HG03095 (cell line): Measurements from ENCODE around the gene AGAP3.
A peak's percentile ranks its signal among the peaks of the same experiment; 100 is the strongest.

Experiments used
- ATAC-seq: cut with Tn5 transposase; IDR thresholded peaks from one replicate; pipeline ENCODE4 v1.9.1; 2021; ENCODE audit warnings: moderate library complexity; ENCODE audit not compliant: unreplicated experiment

The AGAP3 gene

DNA sequence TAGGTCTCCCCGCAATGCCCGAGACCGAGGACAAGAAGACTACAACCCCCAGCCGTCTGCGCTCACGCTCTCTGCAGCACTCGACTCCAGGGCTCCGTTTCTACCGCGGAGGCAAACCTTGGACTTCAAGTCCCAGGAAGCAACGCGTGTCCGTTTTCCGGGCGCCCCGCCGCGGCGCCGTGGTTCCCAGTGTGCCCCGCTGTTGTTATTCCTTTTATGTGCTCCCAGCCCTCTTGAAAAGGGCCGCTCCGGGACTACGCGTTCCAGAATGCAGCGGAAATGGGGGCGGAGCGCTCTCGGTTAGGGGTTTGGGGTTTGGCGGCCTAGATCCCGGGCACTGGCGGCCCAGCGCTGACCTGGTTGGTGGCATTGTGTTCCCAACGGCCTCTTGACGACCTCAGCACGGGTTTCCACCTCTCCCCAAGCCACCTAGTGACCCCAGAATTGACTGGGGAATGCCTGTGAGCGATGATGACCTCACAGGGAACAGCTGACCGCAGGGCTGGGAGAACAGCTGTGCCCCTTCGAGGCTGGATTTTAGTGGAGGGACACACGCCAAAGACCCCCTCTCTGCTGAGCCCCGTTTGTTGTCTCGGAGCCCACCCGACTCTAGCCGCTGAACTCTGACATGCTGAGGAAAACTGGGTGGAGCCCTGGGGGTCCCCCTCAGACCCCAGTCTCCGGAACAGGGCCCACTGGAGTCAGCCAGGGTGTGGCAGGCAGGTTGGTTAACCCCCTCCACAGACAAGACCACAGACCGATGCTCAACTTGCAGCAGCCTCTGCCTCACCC is 28.1 kb upstream of the AGAP3 start:
- ATAC-seq, result peak; percentile 89

DNA sequence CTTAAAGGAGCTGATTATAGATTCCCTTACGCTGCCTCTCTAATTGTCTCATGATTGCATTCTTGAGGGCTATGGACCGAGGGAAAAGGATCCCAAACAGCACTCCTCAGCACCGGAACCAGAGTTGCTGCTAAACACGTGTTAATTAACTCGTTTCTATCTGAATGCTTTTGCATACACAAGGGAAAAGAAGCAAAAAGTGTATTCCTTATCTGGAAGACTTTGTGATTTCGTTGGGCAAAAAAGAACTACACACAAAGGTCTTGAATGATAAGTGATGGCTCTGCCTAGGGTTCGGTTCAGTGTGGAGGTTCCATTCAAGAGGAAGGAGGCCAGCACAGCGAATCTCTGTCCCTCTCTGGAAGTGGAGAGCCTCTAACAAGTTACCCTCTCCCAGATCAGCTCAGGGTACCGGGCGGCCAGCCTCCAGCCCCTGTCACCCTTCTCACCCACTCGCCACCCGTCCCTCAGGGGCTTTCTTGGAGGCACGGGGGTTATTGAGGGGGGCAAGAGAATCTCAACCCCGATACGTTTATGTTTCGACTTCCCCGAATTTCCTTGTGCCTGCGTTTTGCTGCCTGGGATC is 27.4 kb upstream of the AGAP3 start:
- ATAC-seq, result no peak

DNA sequence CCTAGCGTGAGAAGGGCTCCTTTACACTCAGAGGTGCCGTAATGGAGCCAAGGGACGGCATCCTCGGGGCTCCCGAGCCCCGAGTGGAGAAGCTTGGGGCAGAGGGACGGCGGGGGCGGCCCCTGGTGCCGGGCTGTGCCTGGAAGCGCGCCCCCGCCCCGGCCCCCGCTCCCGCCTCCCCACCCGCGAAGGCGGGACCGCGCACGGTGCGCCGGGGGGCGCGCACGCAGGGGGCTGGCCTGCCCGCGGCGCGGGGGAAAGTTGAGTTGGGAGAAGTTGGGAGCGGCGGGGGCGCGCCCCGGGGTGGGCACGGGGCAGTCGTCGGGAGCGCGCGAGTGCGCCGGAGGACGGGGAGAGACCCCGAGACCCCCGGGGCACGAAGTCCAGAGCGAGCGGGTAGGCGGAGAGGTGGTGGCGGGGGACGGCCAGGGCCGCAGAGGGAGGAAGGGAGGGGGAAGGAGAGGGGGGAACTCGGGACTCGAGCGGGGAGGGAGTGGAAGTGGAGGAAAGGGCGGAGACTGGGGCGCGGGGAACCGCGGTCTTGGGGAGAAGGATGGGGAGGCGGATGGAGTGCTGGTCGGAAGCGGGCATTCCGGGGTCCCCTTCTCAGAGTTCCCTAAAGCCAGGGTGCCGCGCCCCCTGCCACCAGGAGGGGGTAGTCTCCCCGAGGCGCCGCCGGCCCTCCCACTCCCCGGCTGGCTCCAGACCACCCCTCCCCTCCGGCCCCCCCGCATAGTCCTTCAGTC is 26.7 kb upstream of the AGAP3 start, which contains the start of gene SLC4A2:
Gene SLC4A2 (plus strand): TSS at position 223 of the 746 bp plus-strand sequence. CDS start 2,399 bp downstream, outside the sequence.
- peak; percentile 26 for ATAC-seq

DNA sequence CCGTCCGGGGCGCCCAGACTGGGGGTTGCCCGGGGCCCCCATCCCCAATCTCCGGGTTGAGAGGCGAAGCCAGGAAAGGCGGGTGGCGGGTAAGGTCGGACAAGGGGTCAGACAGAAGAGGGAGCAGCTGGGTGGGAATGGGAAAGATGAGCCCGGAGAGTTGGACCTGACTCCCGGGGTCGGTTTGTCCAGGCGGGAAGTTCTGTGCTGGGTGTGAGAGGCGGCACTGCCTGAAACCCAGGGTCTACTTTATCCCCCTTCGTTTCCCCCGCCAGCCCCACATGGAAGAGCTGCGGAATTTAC is 26.2 kb upstream of the AGAP3 start:
- no peak for ATAC-seq

DNA sequence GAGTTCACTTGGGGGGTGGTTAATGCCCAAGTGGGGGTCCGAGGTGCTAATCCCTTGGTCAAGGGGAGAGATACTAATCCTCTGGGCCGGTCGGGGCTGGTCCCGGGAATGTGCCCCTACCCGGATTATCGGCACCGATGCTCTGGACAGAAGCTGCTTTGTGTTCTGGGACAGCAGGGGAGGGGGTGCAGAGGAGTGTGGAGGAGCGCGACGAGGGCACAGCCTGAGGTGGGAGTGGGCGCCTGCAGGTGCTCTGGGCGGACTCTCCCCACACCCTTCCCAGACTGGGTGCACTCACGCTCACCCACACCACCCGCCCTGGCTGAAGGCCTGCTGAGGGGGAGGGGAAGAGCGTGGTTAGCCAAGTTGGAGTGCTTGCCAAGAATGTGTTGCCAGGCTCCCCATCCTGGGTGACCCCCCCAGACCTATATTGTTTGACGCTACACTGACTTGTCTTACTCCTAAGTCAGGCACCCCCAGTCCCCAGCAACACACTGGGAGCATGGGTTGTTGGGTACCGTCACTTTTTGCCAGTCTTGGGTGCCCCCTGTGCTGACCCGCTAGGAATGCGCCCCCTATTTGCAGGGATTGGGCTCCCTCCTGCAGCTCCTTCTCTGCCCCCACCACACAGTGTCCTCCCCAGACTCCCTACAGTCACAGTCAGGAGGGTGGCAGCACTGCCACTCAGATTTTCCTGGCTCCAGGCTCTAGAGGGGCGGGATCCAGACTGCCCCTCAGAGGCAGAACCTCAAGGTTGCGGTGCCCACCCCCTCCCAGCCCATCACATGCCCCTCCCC is 25.7 kb upstream of the AGAP3 start:
- ATAC-seq, result no peak

DNA sequence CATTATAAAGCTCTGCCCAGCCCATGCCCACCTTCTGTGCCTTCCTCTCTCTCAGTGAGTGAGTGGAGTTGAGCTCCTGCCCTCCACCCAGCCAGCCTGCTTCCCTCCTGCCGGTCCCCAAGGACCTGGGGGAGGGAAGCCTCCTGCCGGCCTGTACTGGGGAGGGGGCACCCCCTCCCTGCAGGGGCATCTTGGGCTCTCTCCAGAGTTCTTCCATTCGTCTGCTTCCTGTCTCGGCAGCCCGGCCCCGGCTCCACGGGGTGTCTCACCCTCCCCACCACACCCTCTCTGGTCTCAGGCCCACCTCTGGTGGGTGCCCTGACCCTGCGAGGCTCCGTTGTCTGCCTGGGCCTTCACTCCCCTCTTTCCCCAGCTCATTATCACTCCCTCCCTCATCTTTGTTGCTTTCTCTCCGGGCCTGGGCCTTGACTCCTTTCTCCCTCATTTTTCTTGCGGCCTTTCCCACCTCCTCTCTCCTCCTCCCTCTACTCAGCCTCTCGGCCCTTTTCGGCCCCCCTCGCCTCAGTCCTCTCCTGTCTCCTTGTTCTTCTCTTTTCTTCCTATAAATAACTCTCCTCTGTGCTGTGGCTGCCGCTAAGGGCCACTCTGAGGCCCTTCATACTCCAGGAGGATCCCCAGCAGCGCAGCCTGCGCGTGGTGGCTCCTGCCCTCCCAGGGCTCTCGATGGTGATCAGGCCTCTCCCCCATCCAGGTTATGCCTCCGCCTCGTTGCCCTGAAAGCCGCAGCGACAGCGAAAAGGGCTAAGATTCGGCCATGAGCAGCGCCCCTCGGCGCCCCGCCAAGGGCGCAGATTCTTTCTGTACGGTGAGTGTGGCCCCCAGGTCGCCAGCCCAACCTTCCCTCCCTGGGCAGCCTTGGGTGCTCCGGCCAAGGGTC is 24.8 kb upstream of the AGAP3 start:
- no peak for ATAC-seq

DNA sequence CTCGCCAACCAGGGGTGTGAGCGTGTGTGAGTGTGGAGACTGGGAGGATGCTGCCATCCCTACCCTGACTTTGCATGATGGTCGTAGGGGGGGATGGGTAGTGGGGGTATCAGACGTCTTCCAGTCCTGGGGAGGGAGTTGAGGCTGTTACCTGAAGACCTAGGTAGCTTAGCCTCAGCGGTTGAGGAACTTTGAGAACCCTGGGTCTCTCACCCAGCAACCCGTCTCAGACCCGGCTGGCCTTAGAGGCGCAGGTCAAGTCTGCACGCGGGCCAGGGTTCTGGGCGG is 24.2 kb upstream of the AGAP3 start:
- ATAC-seq, result no peak

DNA sequence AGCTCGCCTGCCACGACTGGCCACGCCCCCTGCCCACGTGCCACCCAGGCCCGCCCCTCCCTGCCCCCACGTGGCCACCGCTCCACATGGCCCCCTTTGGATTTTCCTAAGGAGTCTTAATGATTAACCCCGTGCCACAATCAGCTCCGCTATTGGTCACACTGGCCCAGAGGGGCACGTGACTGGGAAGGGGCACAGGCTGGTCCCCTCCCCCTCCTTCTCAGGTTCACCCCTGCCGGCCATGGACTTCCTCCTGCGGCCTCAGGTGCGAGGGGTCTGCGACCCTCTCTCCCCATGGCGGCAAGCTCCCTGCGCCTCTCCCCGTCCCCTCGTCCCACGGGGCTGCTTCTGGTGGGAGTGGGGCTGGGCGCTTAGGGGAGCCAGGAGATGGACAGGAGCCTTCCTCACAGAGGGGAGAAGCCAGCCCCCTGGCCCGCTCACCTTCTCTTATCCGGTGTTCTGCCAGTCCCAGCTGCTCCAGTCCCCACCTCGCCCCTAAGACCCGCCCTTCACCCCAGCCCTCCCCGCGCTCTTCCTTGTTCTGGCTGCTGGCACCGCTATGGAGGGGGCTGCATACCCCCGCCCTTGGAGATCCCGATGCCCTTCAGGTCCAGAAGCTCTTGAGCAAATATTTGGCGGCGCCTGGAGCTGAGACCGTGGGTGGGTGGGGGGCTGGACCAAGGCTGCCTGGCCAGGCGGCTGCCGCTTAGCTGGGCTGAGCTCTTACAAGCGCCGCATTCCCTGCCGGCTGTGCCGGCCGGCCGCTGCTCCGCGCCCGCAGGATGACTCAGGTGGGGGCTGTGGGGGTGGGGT is 23.7 kb upstream of the AGAP3 start:
- ATAC-seq, result no peak

DNA sequence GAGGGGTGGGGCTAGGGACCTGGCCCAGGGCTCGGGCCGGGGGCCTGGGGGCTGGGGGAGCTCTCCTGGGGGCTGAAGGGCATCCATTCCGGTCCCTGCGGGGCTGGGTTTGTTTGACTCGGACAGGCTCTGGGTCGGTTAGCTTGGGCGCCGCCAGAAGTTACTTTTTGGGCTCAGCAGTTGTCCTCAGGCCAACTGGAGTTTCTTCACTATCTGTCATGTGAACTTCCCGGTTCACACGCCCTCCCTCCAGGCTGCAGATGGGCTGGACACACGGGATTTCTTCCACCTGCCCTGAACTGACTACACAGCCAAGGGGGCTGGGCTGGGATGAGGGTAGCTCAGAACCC is 23.1 kb upstream of the AGAP3 start:
- no peak for ATAC-seq

DNA sequence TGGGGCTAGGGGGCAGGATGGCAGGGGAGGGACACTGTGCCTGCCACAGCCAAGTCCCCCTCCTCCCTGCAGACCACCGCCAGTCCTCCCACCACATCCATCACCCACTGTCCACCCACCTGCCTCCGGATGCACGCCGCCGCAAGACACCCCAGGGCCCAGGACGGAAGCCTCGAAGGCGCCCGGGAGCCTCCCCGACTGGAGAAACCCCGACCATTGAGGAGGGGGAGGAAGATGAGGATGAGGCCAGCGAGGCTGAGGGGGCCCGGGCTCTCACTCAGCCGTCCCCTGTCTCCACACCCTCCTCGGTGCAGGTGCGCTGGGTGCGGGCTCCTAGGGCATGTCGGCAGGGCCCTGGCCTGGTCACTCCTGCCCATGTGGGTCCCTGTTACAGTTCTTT is 21.8 kb upstream of the AGAP3 start:
- ATAC-seq, result no peak

DNA sequence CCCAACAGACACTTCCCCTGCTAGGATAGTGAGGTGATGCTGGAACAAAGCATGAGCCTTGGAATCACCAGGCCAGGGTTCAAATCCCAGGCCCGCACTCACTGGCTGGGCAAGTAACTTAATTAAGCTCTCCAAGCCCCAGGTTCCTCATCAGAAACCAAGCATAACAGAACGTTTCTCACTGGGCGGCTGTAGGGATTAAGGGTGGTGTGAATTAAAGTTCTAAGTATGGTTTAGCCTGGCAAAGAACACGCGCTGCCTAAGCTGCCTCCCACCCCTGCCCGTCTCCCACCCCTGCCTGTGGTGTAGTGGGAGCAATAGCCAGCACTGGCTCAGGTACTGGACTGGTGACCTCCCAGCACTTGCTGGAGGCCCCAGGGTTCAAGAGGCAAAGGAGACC is 21.3 kb upstream of the AGAP3 start:
- ATAC-seq, result no peak

DNA sequence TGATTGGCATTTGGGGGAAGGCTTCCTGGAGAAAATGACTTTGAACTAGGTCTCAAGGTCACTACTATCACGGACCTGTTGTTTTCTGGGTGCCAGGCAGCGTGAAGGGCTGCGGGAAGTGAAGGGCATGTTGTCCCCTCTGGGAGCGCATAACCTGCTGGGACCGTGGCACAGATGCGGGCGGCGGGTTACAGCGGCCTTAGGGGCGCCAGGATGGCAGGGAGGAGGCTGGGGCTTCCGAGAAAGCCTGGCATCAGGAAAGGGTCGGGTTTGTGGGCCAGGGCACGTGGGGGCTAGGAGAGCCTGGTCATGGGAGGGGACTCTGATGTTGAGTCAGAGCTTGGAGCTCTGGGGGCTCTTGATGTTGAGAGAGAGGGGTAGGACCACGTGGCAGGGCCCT is 20.8 kb upstream of the AGAP3 start:
- no peak for ATAC-seq

DNA sequence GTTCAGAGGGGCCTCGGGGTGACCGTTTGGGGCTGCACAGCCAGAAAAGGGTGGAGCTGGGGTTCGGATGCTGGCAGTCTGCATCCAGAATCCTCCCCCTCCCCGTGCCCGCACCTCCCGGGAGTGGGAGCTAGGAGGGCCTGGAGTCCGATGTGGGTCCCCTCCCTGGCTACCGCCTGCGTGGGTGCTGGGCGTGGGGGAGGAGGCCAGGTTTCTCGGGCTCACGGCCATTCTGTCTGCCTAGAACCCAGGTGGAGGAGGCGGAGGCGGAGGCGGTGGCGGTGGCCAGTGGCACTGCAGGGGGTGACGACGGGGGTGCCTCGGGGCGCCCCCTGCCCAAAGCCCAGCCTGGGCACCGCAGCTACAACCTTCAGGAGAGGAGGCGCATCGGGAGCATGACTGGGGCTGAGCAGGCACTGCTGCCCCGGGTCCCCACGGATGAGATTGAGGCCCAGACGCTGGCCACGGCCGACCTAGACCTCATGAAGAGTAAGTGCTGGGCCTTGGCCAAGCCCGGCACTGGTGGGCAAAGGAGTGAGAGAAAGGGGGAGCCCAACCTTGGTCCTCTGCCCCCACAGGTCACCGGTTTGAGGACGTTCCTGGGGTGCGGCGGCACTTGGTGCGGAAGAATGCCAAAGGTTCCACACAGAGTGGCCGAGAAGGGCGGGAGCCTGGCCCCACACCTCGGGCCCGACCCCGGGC is 19.9 kb upstream of the AGAP3 start:
- no peak for ATAC-seq

DNA sequence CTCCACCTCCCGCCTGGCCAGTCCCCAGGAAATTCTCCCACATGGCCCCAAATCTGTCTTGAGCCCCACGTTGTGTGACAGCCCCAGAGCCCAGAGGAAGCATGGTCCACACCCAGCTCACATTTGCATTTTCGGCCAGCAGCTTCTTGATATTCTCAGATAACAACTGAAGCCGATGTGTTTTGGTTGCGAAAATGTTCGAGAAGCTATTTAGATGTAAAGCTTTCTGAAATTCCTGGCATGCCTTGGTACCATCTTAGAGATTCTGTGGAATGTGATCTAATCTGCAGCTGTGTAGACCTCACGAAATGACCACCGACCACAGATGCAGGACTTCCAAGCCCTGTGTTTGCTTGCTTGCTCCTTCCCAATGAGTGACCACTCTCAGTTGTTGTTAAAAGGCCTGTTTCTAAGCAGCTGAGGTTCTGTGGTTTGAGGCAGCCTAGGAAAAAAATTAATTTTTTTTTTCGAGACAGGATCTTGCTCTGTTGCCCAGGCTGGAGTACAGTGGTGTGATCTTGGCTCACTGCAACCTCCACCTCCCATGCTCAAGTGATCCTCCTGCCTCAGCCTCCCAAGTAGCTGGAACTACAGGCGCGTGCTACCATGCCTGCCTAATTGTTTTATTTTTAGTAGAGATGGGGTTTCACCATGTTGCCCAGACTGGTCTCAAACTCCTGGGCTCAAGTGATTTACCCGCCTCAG is 18.1 kb upstream of the AGAP3 start:
- ATAC-seq, result no peak

DNA sequence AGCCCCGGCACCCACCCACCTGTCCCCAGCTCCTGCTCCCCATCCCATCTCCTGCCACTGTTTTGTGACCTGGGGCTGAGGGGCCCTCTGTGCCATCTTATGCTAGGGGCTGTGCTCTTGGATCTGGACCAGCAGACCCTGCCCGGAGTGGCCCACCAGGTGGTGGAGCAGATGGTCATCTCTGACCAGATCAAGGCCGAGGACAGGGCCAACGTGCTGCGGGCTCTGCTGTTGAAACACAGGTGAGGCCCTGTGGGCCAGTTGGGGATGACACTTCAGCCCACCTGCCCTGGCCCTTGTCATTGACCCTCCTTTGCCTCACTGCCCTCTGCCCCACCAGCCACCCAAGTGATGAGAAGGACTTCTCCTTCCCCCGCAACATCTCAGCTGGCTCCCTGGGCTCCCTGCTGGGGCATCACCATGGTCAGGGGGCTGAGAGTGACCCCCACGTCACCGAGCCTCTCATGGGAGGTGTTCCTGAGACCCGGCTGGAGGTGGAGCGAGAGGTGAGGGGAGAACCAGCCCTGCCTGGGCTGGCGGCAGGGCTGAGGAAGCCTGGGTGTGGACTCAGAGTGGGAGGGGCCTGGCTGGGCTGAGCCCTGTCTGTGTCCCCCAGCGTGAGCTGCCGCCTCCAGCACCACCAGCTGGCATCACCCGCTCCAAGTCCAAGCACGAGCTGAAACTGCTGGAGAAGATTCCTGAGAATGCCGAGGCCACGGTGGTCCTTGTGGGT is 16.3 kb upstream of the AGAP3 start:
- ATAC-seq, result no peak

DNA sequence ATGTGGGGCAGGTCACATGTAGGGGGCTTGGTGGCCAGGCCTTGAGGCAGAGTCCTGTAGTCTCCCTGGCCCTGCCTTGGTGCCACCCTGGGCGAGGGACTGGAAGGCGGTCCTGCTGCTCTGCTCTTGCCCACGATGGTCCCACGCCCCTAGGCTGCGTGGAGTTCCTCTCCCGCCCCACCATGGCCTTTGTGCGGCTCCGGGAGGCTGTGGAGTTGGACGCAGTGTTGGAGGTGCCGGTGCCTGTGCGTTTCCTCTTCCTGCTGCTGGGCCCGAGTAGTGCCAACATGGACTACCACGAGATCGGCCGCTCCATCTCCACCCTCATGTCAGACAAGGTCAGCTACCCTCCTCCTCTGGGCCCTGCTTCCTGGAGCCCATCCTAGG is 15.7 kb upstream of the AGAP3 start:
- ATAC-seq, result no peak

DNA sequence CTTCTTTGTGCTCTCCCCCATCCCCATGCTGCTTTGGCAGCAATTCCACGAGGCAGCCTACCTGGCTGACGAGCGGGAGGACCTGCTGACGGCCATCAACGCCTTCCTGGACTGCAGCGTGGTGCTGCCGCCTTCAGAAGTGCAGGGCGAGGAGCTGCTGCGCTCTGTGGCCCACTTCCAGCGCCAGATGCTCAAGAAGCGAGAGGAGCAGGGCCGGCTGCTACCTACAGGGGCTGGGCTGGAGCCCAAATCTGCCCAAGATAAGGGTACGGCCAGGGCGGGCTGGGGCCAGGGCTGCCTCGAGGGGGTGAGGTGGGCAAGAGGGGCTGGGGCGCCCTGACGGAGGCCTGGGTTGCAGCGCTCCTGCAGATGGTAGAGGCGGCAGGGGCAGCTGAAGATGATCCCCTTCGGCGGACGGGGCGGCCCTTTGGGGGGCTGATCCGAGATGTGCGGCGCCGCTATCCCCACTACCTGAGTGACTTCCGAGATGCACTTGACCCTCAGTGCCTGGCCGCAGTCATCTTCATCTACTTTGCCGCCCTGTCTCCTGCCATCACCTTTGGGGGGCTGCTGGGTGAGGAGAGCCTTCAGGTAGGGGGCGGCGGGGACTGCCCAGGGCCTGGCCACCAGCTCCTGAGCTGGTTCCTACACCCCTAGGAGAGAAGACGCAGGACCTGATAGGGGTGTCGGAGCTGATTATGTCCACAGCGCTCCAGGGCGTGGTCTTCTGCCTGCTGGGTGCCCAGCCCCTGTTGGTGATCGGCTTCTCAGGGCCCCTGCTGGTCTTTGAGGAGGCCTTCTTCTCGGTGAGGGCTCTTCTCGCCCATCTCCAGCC is 15.0 kb upstream of the AGAP3 start:
- no peak for ATAC-seq
